Stromal cell of bone marrow (primary cell): ENCODE results near the gene CCDC158.

Source experiments
- DNase-seq: peaks from one replicate; pipeline ENCODE4 v3.0.0-alpha.2; 2012; ENCODE audit warnings: low read depth

The CCDC158 gene

DNA sequence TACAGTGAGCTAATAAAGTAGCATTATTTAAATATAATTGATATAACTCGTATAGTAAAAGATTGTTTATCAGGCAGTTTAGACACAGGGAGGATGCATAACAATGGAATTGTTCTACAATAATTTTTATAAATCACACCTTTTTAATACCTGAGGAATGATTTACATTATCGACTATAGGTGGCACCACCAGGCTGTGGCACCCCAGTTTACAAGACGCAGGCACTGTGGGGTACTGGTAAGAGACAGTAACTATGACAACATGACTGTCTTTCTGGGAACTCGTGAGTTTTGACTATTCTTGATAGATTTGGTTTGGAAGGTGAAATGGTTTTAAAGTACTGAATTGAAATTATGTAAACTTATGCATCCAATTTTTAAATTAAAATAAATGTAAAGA lies 141.5 kb downstream of the CCDC158 start:
- DNase-seq, result no peak

DNA sequence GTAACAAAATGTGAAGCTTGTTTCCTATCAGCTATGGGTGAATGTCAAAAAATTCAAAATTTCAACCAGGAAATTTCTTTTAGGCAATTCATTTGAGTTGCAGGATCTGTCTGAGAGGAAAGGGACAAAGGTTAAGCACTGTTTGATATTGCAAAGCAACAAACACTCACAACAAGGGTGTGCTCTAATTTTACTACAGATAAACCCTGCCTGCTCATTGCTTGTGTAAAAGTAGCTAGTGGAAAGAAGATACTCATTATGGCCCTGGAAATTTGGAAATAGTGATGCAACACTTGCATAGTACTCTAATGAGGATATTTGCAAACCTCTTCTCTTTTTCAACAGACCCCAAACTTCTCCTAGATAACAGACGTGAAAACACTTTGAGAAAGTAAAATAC lies 142.4 kb downstream of the CCDC158 start:
- DNase-seq, result no peak

- no peak for DNase-seq
Observed at GRCh38 chr4:76277667-76278066, 143.3 kb downstream of the CCDC158 start.

DNA sequence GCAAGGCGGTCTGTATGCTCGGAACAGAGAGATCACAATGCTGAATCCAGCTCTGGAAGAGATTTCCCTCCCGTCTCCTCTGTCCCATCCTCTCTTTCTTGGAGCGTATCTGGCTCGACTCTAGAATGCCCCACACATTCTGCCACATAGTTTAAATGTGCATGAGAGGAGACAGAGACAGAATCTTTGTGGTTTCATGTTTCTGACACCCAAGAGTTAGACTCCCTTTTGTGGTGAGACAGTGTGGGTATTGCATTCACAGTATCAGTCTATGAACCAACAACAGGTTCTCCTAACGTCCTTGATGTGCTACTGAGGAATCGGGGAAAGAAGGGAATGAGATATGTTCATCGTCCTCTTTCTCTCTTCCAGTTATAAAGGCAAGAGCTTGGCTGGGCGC lies 144.1 kb downstream of the CCDC158 start:
- no peak for DNase-seq

- DNase-seq, result no peak
Observed at GRCh38 chr4:76275486-76276124, 145.3 kb downstream of the CCDC158 start.

DNA sequence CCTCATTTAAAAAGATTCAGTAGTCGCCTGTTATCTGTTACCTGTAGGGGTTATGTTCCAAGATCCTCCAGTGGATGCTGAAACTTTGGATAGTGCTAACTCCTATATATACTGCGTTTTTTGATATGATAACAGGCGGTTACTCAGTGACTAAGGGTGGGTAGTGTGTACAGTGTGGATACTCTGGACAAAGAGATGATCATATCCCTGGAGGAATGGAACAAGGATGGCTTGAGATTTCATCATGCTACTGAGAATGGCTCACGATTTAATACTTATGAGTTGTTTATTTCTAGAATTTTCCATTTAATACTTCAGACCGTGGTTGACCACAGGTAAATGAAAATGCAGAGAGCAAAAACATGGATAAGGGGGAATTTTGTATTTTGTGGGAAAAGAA lies 147.9 kb downstream of the CCDC158 start:
- no peak for DNase-seq

- no peak for DNase-seq
Observed at GRCh38 chr4:76272582-76272981, 148.4 kb downstream of the CCDC158 start.

GRCh38 chr4:76272073-76272472 lies 148.9 kb downstream of the CCDC158 start:
- no peak for DNase-seq

DNA sequence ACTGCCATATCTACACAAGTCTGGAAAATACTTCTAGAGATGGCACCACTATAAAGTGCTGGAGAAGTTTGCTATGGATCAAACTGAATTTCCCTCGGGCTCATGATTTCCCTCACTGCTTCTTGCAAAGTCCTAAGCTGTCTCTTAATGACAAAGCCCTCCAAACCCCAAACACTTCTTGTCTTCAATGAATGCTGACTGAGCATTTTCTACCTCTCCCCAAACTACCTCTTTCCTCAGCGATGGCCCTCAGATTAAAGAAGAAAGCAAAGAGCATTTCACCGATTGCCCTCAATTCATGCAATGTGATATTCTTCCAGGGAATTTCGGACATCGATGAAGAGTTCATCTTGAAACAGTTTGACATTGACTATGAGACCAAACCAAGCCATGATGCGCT lies 149.7 kb downstream of the CCDC158 start:
- no peak for DNase-seq

- DNase-seq, result no peak
Observed at GRCh38 chr4:76270244-76271175, 150.4 kb downstream of the CCDC158 start.

- no peak for DNase-seq
Observed at GRCh38 chr4:76267811-76268210, 153.1 kb downstream of the CCDC158 start.

DNA sequence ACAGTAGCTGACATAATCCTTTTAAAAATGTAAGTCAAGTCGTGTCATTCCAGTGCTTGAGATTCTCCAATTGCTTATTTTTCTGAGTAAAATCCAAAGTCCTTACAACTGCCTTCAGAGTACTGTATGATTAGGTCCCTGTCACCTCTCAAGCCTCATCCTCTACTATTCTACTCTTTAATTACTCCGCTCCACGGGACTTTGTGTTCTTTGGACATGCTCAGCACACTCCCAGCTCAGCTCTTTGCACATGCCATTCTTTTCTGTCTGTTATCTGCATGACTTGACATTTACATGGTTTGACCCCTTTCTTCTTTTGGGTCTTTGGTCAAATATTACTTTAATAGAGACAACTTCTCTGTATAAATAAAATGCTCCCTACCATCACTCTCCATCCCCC lies 154.3 kb downstream of the CCDC158 start:
- DNase-seq, result no peak

- DNase-seq, result no peak
Observed at GRCh38 chr4:76265631-76266218, 155.2 kb downstream of the CCDC158 start.
